GM19023 (cell line): Measurements from ENCODE around the gene QRFP.
"Not testable (repeated sequence)": the region's sequence is repeated elsewhere in the genome, so short reads cannot be mapped to it uniquely, and the experiment has no call there.

ENCODE experiments used
- ATAC-seq: cut with Tn5 transposase; IDR thresholded peaks from one replicate; pipeline ENCODE4 v1.9.1; 2021; ENCODE audit warnings: mild to moderate bottlenecking, moderate library complexity; ENCODE audit not compliant: unreplicated experiment

The QRFP gene

GRCh38 chr9:130858739-130859705 lies 37.6 kb downstream of the QRFP start:
- no peak for ATAC-seq

GRCh38 chr9:130857864-130858738 lies 38.5 kb downstream of the QRFP start:
- ATAC-seq, result no peak

DNA sequence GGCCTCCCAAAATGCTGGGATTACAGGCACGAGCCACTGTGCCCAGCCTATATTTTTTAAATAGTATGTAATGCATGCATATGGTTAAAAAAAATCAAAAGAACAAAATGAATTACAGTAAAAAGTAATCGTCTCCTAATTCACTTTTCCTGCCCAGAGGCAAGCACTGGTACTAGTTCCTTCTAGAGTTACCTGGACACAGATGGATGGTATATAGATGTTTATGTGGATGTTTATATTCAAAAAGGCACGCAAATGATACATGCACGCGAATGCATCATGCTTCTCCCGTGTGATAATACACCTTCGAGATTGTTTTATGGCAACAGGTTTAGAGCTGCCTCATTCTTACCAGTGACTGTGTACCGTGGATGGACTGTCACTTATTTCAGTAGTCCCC lies 40.1 kb downstream of the QRFP start:
- no peak for ATAC-seq

DNA sequence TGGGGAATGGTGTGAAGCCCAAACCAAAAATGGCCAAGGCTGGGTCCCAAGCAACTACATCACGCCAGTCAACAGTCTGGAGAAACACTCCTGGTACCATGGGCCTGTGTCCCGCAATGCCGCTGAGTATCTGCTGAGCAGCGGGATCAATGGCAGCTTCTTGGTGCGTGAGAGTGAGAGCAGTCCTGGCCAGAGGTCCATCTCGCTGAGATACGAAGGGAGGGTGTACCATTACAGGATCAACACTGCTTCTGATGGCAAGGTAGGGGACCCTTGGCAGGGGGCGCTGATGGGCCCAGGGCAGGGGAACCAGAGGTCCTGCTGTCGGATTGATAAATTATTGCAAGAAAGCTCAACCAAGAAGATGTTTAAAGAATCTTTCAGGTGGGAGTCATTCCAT lies 41.8 kb downstream of the QRFP start:
- no peak for ATAC-seq

DNA sequence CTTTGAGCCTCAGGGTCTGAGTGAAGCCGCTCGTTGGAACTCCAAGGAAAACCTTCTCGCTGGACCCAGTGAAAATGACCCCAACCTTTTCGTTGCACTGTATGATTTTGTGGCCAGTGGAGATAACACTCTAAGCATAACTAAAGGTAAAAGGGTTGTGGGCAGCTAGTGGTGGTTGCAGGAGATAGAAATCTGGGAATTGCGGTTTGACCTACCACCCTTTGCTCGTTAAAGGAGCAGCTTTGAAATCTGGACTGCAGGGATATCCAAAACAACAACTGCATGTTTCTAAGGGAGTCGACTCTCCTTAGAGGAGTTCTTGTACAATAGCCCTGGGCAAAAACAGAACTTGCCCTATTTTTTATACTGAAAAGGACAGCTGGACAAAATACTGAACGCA lies 42.5 kb downstream of the QRFP start:
- no peak for ATAC-seq

DNA sequence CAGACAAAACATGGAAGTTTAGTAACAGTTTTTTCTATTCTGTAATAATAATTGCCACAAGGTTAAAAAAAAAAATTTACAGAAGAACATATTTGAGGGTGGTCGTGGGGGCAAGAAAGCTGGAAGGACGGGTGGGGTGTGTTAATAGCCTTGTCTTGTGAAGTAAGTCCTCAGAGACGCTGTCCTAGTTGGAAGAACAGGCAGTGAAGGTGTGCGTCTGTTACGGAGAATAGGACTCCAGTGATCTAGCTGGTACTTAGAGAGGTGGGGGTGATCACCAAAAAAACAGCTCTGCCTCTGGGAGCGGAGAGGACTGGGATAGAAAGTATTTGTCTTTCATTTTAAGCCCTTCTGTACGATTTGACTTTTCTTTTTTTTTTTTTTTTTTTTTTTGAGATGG lies 43.8 kb downstream of the QRFP start:
- no peak for ATAC-seq

GRCh38 chr9:130849356-130849755 lies 47.3 kb downstream of the QRFP start:
- no peak for ATAC-seq

GRCh38 chr9:130848514-130848913 lies 48.1 kb downstream of the QRFP start:
- ATAC-seq, result not testable (repeated sequence)

- no peak for ATAC-seq
Observed at GRCh38 chr9:130847306-130848217, 49.0 kb downstream of the QRFP start.

GRCh38 chr9:130846487-130847305 lies 49.9 kb downstream of the QRFP start:
- no peak for ATAC-seq

DNA sequence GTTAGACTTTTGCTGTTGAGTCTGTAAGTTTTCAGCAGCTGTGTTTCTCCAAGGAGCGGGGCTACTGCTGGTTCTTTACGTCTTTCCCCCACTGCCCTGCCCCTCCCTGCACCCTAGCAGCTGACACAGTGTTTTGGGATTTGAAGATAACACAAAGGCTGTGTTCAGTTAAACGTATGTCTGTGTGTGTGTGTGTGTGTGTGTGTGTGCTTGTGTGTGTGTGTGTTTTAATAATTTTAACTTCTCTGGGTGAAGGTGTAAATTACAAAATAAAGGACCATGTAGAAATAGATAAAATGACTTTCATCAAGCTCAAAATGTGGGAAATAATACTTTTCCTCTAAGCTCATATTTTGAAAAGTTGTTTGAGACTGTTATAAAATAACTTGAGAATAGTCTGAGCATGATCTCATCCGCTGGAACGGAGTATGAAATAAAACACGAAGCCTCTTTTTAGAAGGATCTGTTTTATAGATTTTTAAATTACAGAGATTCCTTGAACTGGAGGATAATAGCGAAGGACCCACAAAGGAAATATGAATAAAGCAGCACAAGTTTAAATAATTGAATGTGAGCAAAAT lies 50.6 kb downstream of the QRFP start:
- no peak for ATAC-seq

- ATAC-seq, result no peak
Observed at GRCh38 chr9:130845254-130845653, 51.4 kb downstream of the QRFP start.

GRCh38 chr9:130844044-130844451 lies 52.6 kb downstream of the QRFP start:
- ATAC-seq, result no peak

DNA sequence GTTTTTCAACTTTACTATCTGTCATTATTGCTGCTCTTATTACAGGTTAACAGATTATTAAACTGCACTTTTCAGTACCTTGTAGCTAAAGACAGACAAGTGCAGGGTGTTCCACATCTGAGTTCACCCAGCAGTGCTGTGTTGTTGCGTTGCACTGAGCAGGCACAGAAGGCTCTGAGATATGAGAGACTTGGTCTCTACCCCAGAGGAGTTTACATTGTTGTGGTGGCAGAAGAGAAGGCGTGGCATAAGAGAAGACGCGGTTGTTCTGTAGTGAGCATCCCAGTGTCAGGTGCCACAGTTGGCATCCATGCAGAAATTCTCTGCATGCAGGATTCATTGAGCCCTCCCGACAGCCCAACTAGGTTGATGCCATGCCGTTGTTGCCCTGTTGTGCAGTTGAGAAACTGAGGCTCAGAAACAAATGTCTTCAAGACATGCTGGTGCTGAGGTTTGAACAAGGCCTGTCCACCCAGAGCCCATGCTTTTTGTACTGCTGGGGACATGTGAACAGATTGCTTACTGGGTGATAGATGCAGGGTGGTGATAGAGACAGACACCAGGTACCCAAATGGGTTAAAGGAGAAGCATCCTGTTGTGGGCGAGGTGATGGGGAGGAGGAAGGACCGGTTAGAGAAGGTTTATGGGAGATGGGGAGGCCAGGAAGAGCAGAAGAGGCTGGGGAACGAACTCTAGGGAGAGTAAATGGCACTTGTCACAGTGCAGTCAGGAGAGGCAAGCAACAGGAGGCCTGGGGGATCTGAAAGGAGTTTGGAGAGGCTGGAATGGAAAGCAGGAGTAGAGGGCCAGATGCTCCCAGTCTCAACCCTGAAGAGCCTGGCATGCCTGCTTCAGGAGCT lies 53.3 kb downstream of the QRFP start:
- ATAC-seq, result no peak
